CD4-positive, alpha-beta T cell treated with Interleukin-2 at 100 ng/mL for 4 hours (primary cell): ENCODE data around the gene DAZAP1.
A peak's percentile ranks its signal among the peaks of the same experiment; 100 is the strongest.
"Not testable (repeated sequence)": the region's sequence is repeated elsewhere in the genome, so short reads cannot be mapped to it uniquely, and the experiment has no call there.

Experiments
- DNase-seq: peaks from one replicate; pipeline ENCODE4 v3.0.0-alpha.2; 2020; ENCODE audit warnings: low spot score

Gene DAZAP1

GRCh38 chr19:1411255-1412191 is 4.1 kb downstream of the DAZAP1 start:
- DNase-seq = peak; percentile 22

GRCh38 chr19:1412323-1412923 is 5.0 kb downstream of the DAZAP1 start:
- DNase-seq = no peak

GRCh38 chr19:1412995-1413800 is 5.8 kb downstream of the DAZAP1 start:
- no peak for DNase-seq

- no peak for DNase-seq
Observed at GRCh38 chr19:1416014-1416841, 8.8 kb downstream of the DAZAP1 start.

GRCh38 chr19:1417145-1417544 is 9.8 kb downstream of the DAZAP1 start:
- DNase-seq = no peak

GRCh38 chr19:1417681-1418495 is 10.5 kb downstream of the DAZAP1 start:
- no peak for DNase-seq

- DNase-seq = no peak
Observed at GRCh38 chr19:1418496-1418775, 11.1 kb downstream of the DAZAP1 start.

GRCh38 chr19:1418951-1419738 is 11.8 kb downstream of the DAZAP1 start:
- DNase-seq = no peak

- not testable (repeated sequence) for DNase-seq
Observed at GRCh38 chr19:1420085-1420484, 12.7 kb downstream of the DAZAP1 start.

GRCh38 chr19:1420590-1420989 is 13.2 kb downstream of the DAZAP1 start:
- no peak for DNase-seq

- DNase-seq = no peak
Observed at GRCh38 chr19:1421218-1421957, 14.0 kb downstream of the DAZAP1 start.

GRCh38 chr19:1421958-1422305 is 14.5 kb downstream of the DAZAP1 start:
- no peak for DNase-seq

GRCh38 chr19:1422360-1422759 is 15.0 kb downstream of the DAZAP1 start:
- no peak for DNase-seq

- DNase-seq = no peak
Observed at GRCh38 chr19:1422943-1423342, 15.6 kb downstream of the DAZAP1 start.

GRCh38 chr19:1423436-1424191 is 16.2 kb downstream of the DAZAP1 start:
- DNase-seq = no peak

GRCh38 chr19:1424192-1424955 is 17.0 kb downstream of the DAZAP1 start:
- DNase-seq = no peak

- DNase-seq = no peak
Observed at GRCh38 chr19:1425102-1425837, 17.9 kb downstream of the DAZAP1 start.
